Stomach (tissue), 9 donors: ENCODE results near the gene WDR93. TPM values are rescaled to one million over a fixed set of nuclear protein-coding genes. Genes with fewer than 3 reads are reported as not detected.

Source experiments
- DNase-seq, 2 donors: peaks; one replicate each; pipeline versions ENCODE4 v3.0.0 to v3.0.0-alpha.2; 2013 to 2019
- H3K27ac ChIP-seq, 5 donors: fragments of 200-600 bp in 4 of 5; sonication (generic) in 4 of 5; one replicate each; pipeline ENCODE4 v1.5.1; 2013 to 2019; ENCODE audit warnings: mild to moderate bottlenecking in 1 of 5, moderate library complexity in 1 of 5
- H3K27me3 ChIP-seq, 3 donors: fragments of 200-600 bp; sonication (generic); one replicate each; pipeline ENCODE4 v1.5.1; 2017 to 2019; ENCODE audit warnings: mixed run types in 1 of 3
- H3K36me3 ChIP-seq, 4 donors: fragments of 200-600 bp; sonication (generic); 1 replicate in 3 of 4; 2 replicates in 1 of 4; pipeline ENCODE4 v1.5.1; 2016 to 2019
- H3K4me1 ChIP-seq, 4 donors: fragments of 200-600 bp; sonication (generic); one replicate each; pipeline ENCODE4 v1.5.1; 2016 to 2019
- H3K4me3 ChIP-seq, 4 donors: fragments of 200-600 bp; sonication (generic) in 3 of 4; one replicate each; pipeline ENCODE4 v1.5.1; 2016 to 2019; ENCODE audit warnings: mild to moderate bottlenecking in 1 of 4
- H3K9me3 ChIP-seq, 4 donors: fragments of 200-600 bp; sonication (generic); one replicate each; pipeline ENCODE4 v1.5.1; 2016 to 2019
- CTCF ChIP-seq, 7 experiments: fragments of 450-650 bp in 4 of 7; fragments of 200-600 bp in 3 of 7; sonication (generic) in 3 of 7; IDR thresholded peaks; one replicate each; pipeline ENCODE4 v1.5.1; 2016 to 2019; ENCODE audit warnings: antibody characterized with exemption in 7 of 7, control low read depth in 2 of 7, mild to moderate bottlenecking in 1 of 7
- EP300 ChIP-seq: sonication (generic); formaldehyde crosslinking; IDR thresholded peaks from one replicate; pipeline ENCODE4 v1.6.1; 2017; ENCODE audit warnings: antibody characterized with exemption
- POLR2A ChIP-seq, 4 donors: fragments of 450-650 bp; IDR thresholded peaks; one replicate each; pipeline ENCODE4 v1.6.1; 2016; ENCODE audit warnings: antibody characterized with exemption in 4 of 4, control low read depth in 2 of 4, mild to moderate bottlenecking in 1 of 4, moderate library complexity in 1 of 4
- POLR2AphosphoS5 ChIP-seq, 3 donors: sonication (generic); formaldehyde crosslinking; IDR thresholded peaks; one replicate each; pipeline ENCODE4 v1.6.1; 2016; ENCODE audit warnings: antibody characterized with exemption in 3 of 3
- WGBS, 5 donors: extraction: QIAGEN DNeasy Blood & Tissue Kit in 3 of 5; methylation state at CpG; one replicate each; pipeline versions ENCODE4 v1.1.5 to v1.1.7; 2013 to 2018; 5-methylcytosine and 5-hydroxymethylcytosine counted together
- intact Hi-C: fragments of 100-400 bp; cut with DNase I; formaldehyde crosslinking; loops from one replicate; pipeline ENCODE4 v1.15.1; 2023; ENCODE audit warnings: low total_unique reads
- polyA plus RNA-seq, 3 donors: library from polyadenylated mRNA; stranded (reverse); fragments of 200-250 nt; gene quantifications; one replicate each; pipeline ENCODE4 v1.2.3, GENCODE V29; 2013
- total RNA-seq, 5 donors: library from RNA; depleted of rRNA; stranded (reverse); fragments of >200 nt; gene quantifications; one replicate each; pipeline versions ENCODE4 v1.1.0 to v1.2.3, GENCODE V29; 2014 to 2016
- donor health status: healthy with polysubstance abuse.
- donor health status: Bipolar disorder and iron deficiency.
- donor health status: healthy.

WDR93 gene
- total and polyA plus RNA-seq, 8 donors: 0.10 TPM; not detected in 7

- Histone ChIP-seq H3K9me3 (peaks cover 0 to 5% (median 0%) of the 10 kb centered on the region in 4 donors), H3K27ac (no peak overlapping the region), H3K27me3 (peaks cover 0 to 7% (median 0%) of the 10 kb centered on the region in 3 donors), H3K36me3 (no peaks in the 10 kb centered on the region), H3K4me1 (no peaks in the 10 kb centered on the region), H3K4me3 (no peak overlapping the region)
- DNase-seq: no peak
- TF ChIP-seq EP300 (no peak), POLR2A (IDR thresholded peaks at IDR 0.05) (no peak), POLR2AphosphoS5 (IDR thresholded peaks at IDR 0.05) (no peak), CTCF (IDR thresholded peaks at IDR 0.05) (no peak)
- intact Hi-C loops: no loop called here
- WGBS, 5 donors: 63 to 95% (median 80%) methylated on average over 3 of the region's 3 CpGs
Observed at GRCh38 chr15:89723031-89723430, 32.4 kb downstream of the WDR93 start.

GRCh38 chr15:89724621-89725020 lies 34.0 kb downstream of the WDR93 start:
- no peak for TF ChIP-seq POLR2AphosphoS5 (IDR thresholded peaks at IDR 0.05)
- no peak for TF ChIP-seq CTCF (IDR thresholded peaks at IDR 0.05)
- TF ChIP-seq EP300: no peak
- TF ChIP-seq POLR2A (IDR thresholded peaks at IDR 0.05): no peak
- intact Hi-C loops: no loop called here
- 96 to 100% (median 97%) methylated on average over 1 of the region's 1 CpG for WGBS, 5 donors
- DNase-seq: no peak
- Histone ChIP-seq H3K4me1 (no peaks in the 10 kb centered on the region), H3K36me3 (no peaks in the 10 kb centered on the region), H3K9me3 (peaks cover 0 to 5% (median 0%) of the 10 kb centered on the region in 4 donors), H3K27ac (no peak overlapping the region), H3K4me3 (no peak overlapping the region), H3K27me3 (peaks cover 0 to 7% (median 0%) of the 10 kb centered on the region in 3 donors)

- Histone ChIP-seq H3K36me3 (no peaks in the 10 kb centered on the region), H3K27ac (no peak overlapping the region), H3K27me3 (peaks cover 0 to 7% (median 0%) of the 10 kb centered on the region in 3 donors), H3K4me3 (no peak overlapping the region), H3K4me1 (no peaks in the 10 kb centered on the region), H3K9me3 (peaks cover 0 to 5% (median 0%) of the 10 kb centered on the region in 4 donors)
- 87 to 95% (median 89%) methylated on average over 1 of the region's 1 CpG for WGBS, 5 donors
- intact Hi-C loops: no loop called here
- TF ChIP-seq CTCF (IDR thresholded peaks at IDR 0.05) (no peak), EP300 (no peak), POLR2A (IDR thresholded peaks at IDR 0.05) (no peak), POLR2AphosphoS5 (IDR thresholded peaks at IDR 0.05) (no peak)
- no peak for DNase-seq
Observed at GRCh38 chr15:89725064-89725463, 34.5 kb downstream of the WDR93 start.

- Histone ChIP-seq H3K4me3 (no peak overlapping the region), H3K36me3 (no peaks in the 10 kb centered on the region), H3K27me3 (peaks cover 0 to 8% (median 0%) of the 10 kb centered on the region in 3 donors), H3K27ac (peak overlapping the region in 1 of 5 donors; percentile 53), H3K9me3 (peaks cover 0 to 5% (median 0%) of the 10 kb centered on the region in 4 donors), H3K4me1 (no peaks in the 10 kb centered on the region)
- no peak for DNase-seq
- TF ChIP-seq CTCF (IDR thresholded peaks at IDR 0.05) (no peak), EP300 (peak; percentile 40), POLR2AphosphoS5 (IDR thresholded peaks at IDR 0.05) (peak; percentile 31 to 49 (median 36)), POLR2A (IDR thresholded peaks at IDR 0.05) (no peak)
- intact Hi-C loops: no loop called here
- WGBS, 5 donors: 25 to 52% (median 37%) methylated on average over 2 of the region's 2 CpGs
Observed at GRCh38 chr15:89728254-89728653, 37.6 kb downstream of the WDR93 start.
